Activated B cell treated with CpG ODN at 0.5 μM for 24 hours (primary cell): ENCODE results near the gene TBX4. TPM values are rescaled to one million over a fixed set of nuclear protein-coding genes. Genes with fewer than 3 reads are reported as not detected.
A peak's percentile ranks its signal among the peaks of the same experiment; 100 is the strongest.

Experiments used
- ATAC-seq: fragments of 200-7000 bp; cut with Tn5 transposase; one replicate; pipeline ENCODE4 v1.10.0; 2021; ENCODE audit warnings: low read depth, mild to moderate bottlenecking, moderate library complexity
- CTCF ChIA-PET: fragments of 350-600 bp; sonication (Branson Sonifier 250); formaldehyde crosslinking; loops from one replicate; lab custom pipeline; 2021; ENCODE audit warnings: antibody characterized with exemption; lab: Charles Lee
- POLR2A ChIA-PET: fragments of 350-600 bp; sonication (Branson Sonifier 250); formaldehyde crosslinking; loops from one replicate; lab custom pipeline; 2021; ENCODE audit warnings: antibody characterized with exemption; lab: Charles Lee
- DNase-seq: peaks from one replicate; pipeline ENCODE4 v3.0.0; 2022
- H3K27ac Mint-ChIP-seq: one replicate; pipeline ENCODE4 v1.8.0; 2020; ENCODE audit warnings: mixed read lengths
- H3K27me3 Mint-ChIP-seq: one replicate; pipeline ENCODE4 v1.8.0; 2021; ENCODE audit warnings: mixed read lengths
- H3K36me3 Mint-ChIP-seq: one replicate; pipeline ENCODE4 v1.8.0; 2021; ENCODE audit warnings: low read depth, mixed read lengths
- H3K4me1 Mint-ChIP-seq: one replicate; pipeline ENCODE4 v1.8.0; 2021; ENCODE audit warnings: mixed read lengths
- H3K4me3 Mint-ChIP-seq: one replicate; pipeline ENCODE4 v1.8.0; 2020; ENCODE audit warnings: mild to moderate bottlenecking, mixed read lengths
- H3K9me3 Mint-ChIP-seq: one replicate; pipeline ENCODE4 v1.8.0; 2020; ENCODE audit warnings: mixed read lengths
- CTCF ChIP-seq: fragments of 200-600 bp; IDR thresholded peaks from one replicate; pipeline ENCODE4 v1.8.0; 2022; ENCODE audit warnings: antibody characterized with exemption, mild to moderate bottlenecking
- intact Hi-C: fragments of 100-400 bp; cut with micrococcal nuclease; formaldehyde crosslinking; loops from one replicate; pipeline ENCODE4 v1.15.1; 2024
- total RNA-seq: library from RNA; stranded (reverse); gene quantifications from 2 replicates; pipeline ENCODE4 v1.2.3, GENCODE V29; 2022

TBX4 gene
- total RNA-seq, 1 donor from 2014 or later = not detected

DNA sequence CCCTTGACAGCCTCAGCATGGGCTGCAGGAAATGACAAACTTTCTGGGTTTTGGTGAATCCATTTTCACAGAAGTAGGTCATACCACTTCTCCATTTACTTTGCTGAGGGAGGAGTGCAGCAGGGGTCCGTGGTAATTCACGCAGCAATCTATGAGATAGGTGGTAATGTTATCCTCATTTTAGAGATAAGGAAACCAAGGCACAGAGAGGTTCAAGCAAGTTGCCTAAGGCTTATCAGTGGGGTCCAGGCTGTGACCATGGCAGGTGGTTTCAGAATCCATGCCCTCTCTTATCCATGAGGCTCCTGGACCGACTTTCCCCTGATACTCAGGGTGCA lies 12.6 kb downstream of the TBX4 start:
- no peak for TF ChIP-seq CTCF
- Mint-ChIP-seq H3K27me3 (peaks cover 40% of the 10 kb centered on the region), H3K4me3 (no peak overlapping the region), H3K9me3 (no peaks in the 10 kb centered on the region), H3K4me1 (peaks cover 14% of the 10 kb centered on the region), H3K27ac (no peak overlapping the region), H3K36me3 (no peaks in the 10 kb centered on the region)
- DNase-seq (no peak), ATAC-seq (no peak)
- CTCF ChIA-PET = interaction anchor here (1.0 kb wide), 1 partner anchor 70 kb away, joined by 3 read pairs; no protein-coding TSS in a partner anchor
- POLR2A ChIA-PET = no interaction called here
- intact Hi-C loops = no loop called here

DNA sequence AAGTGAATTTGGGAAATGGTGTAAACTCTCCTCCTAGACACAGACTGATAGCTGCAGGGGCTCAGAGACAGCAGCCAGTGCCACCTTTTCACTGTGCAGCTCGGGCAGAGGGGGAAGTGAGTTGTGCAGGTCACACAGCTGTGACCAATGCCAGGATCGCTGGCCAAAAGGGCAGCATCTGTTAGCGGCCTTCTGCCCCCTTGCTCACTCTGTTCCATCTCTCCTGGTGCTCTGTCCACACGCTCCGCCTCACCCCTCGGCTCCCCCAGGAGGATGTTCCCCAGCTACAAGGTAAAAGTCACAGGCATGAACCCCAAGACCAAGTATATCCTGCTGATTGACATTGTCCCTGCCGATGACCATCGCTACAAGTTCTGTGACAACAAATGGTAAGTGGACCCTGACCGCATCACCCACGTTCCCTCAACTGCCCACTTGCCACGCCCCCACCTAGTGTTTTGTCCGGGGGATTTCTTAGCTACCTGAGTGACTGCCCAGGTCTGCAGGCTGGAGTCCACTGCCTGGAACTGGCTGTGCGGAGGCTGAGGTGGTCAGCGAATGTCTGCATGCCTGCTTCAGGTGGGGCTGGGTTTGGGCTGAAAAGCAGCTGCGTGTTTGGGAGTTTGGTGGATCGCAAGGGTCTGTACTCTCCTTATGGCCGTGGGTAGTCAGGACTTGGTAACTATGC lies 13.5 kb downstream of the TBX4 start:
- CTCF ChIA-PET = interaction anchor here (1.0 kb wide), 1 partner anchor 71 kb away, joined by 3 read pairs; no protein-coding TSS in a partner anchor
- POLR2A ChIA-PET = no interaction called here
- ATAC-seq = no peak
- TF ChIP-seq CTCF = no peak
- H3K4me1 Mint-ChIP-seq = peaks cover 14% of the 10 kb centered on the region
- no peak for DNase-seq
- peaks cover 33% of the 10 kb centered on the region for H3K27me3 Mint-ChIP-seq
- no peak overlapping the region for H3K27ac Mint-ChIP-seq
- H3K9me3 Mint-ChIP-seq = no peaks in the 10 kb centered on the region
- intact Hi-C loops = no loop called here
- no peak overlapping the region for H3K4me3 Mint-ChIP-seq
- no peaks in the 10 kb centered on the region for H3K36me3 Mint-ChIP-seq

DNA sequence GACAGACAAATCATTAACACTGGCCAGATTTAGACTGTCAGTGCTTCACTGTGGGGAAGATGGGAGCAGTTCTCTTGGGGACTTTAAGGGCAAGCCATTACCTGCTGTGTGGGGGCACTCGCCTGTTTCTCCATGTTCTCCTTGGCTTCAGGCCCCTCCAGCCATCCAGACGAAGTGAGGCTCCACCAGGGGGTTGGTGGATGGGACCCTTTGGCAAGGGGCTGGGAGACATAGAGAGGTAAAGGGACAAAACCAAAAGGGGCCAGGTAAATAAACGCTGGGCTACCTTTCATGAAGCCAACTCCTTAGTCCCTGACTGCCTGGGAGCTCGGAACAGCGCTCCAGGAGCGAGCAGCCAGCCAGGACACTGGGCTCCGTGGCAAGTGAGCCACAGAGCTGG lies 14.0 kb downstream of the TBX4 start:
- Mint-ChIP-seq H3K4me1 (peaks cover 14% of the 10 kb centered on the region), H3K27ac (no peak overlapping the region), H3K27me3 (peaks cover 31% of the 10 kb centered on the region), H3K9me3 (no peaks in the 10 kb centered on the region), H3K4me3 (no peak overlapping the region), H3K36me3 (no peaks in the 10 kb centered on the region)
- ATAC-seq (no peak), DNase-seq (no peak)
- no peak for TF ChIP-seq CTCF
- POLR2A ChIA-PET = no interaction called here
- intact Hi-C loops = no loop called here
- CTCF ChIA-PET = no interaction called here

- no peak for DNase-seq
- ATAC-seq = peak; percentile 58
- H3K27ac Mint-ChIP-seq = peak overlapping the region; percentile 46
- intact Hi-C loops = no loop called here
- H3K27me3 Mint-ChIP-seq = peaks cover 26% of the 10 kb centered on the region
- peaks cover 8% of the 10 kb centered on the region for H3K4me1 Mint-ChIP-seq
- ChIA-PET CTCF (no interaction called here), POLR2A (no interaction called here)
- no peak overlapping the region for H3K4me3 Mint-ChIP-seq
- H3K9me3 Mint-ChIP-seq = no peaks in the 10 kb centered on the region
- no peaks in the 10 kb centered on the region for H3K36me3 Mint-ChIP-seq
- no peak for TF ChIP-seq CTCF
Measured at GRCh38 chr17:61467416-61468262, 15.4 kb downstream of the TBX4 start.

GRCh38 chr17:61468263-61468907 lies 16.2 kb downstream of the TBX4 start:
- Mint-ChIP-seq H3K4me3 (no peak overlapping the region), H3K9me3 (no peaks in the 10 kb centered on the region), H3K4me1 (peaks cover 8% of the 10 kb centered on the region), H3K27me3 (peaks cover 20% of the 10 kb centered on the region), H3K27ac (peak overlapping the region; percentile 46), H3K36me3 (no peaks in the 10 kb centered on the region)
- CTCF ChIA-PET = no interaction called here
- ATAC-seq (peak; percentile 54), DNase-seq (no peak)
- POLR2A ChIA-PET = no interaction called here
- intact Hi-C loops = no loop called here
- TF ChIP-seq CTCF = no peak
